Smooth muscle cell (in vitro differentiated cells): Measurements from ENCODE around the gene IDS. TPM values are rescaled to one million over a fixed set of nuclear protein-coding genes. Genes with fewer than 3 reads are reported as not detected.
"Not testable (repeated sequence)": the region's sequence is repeated elsewhere in the genome, so short reads cannot be mapped to it uniquely, and the experiment has no call there.

Source experiments
- DNase-seq: peaks from one replicate; lab custom pipeline; 2025; ENCODE audit not compliant: unreplicated experiment; lab: John Stamatoyannopoulos, UW
- H2AFZ ChIP-seq: fragments of 200-600 bp; sonication (generic); 2 replicates; pipeline ENCODE4 v1.6.0; 2016; ENCODE audit warnings: antibody characterized with exemption, low read depth, mild to moderate bottlenecking
- H3F3A ChIP-seq: fragments of 200-600 bp; sonication (generic); 2 replicates; pipeline ENCODE4 v1.6.0; 2017; ENCODE audit warnings: antibody characterized with exemption, low read depth
- H3K27ac ChIP-seq: fragments of 200-600 bp; sonication (generic); 2 replicates; pipeline ENCODE4 v1.5.1; 2016; ENCODE audit warnings: low read depth, mild to moderate bottlenecking
- H3K27me3 ChIP-seq: fragments of 200-600 bp; sonication (generic); 2 replicates; pipeline ENCODE4 v1.6.1; 2016; ENCODE audit warnings: low read depth, mild to moderate bottlenecking
- H3K36me3 ChIP-seq: fragments of 200-600 bp; sonication (generic); 2 replicates; pipeline ENCODE4 v1.5.1; 2016; ENCODE audit warnings: low read depth
- H3K4me1 ChIP-seq: fragments of 200-600 bp; sonication (generic); 2 replicates; pipeline ENCODE4 v1.5.1; 2016; ENCODE audit warnings: low read depth
- H3K4me2 ChIP-seq: fragments of 200-600 bp; sonication (generic); 2 replicates; pipeline ENCODE4 v1.6.0; 2016; ENCODE audit warnings: mild to moderate bottlenecking
- H3K4me3 ChIP-seq: fragments of 200-600 bp; sonication (generic); 2 replicates; pipeline ENCODE4 v1.5.1; 2016; ENCODE audit warnings: mild to moderate bottlenecking
- H3K79me2 ChIP-seq: fragments of 200-600 bp; sonication (generic); 2 replicates; pipeline ENCODE4 v1.6.0; 2016; ENCODE audit warnings: low read depth, mild to moderate bottlenecking
- H3K9ac ChIP-seq: fragments of 200-600 bp; sonication (generic); 2 replicates; pipeline ENCODE4 v1.6.0; 2016; ENCODE audit warnings: low read depth
- H3K9me3 ChIP-seq: fragments of 200-600 bp; sonication (generic); replicated peaks from 2 replicates; pipeline ENCODE4 v1.5.1; 2016; ENCODE audit warnings: low read depth
- H4K20me1 ChIP-seq: fragments of 200-600 bp; sonication (generic); 2 replicates; pipeline ENCODE4 v1.6.0; 2016; ENCODE audit warnings: low read depth
- CTCF ChIP-seq: fragments of 200-600 bp; sonication (generic); IDR thresholded peaks from 2 replicates; pipeline ENCODE4 v1.5.1; 2017; ENCODE audit warnings: borderline replicate concordance, mild to moderate bottlenecking, antibody characterized with exemption; ENCODE audit not compliant: insufficient read depth, poor library complexity, severe bottlenecking
- WGBS: methylation state at CpG from one replicate; pipeline ENCODE4 v1.1.7; 2016; ENCODE audit warnings: low lambda C conversion rate; 5-methylcytosine and 5-hydroxymethylcytosine counted together
- polyA plus RNA-seq: library from polyadenylated mRNA; unstranded; fragments of >200 nt; fragmentation: Nextera tagmentation; extraction: Ambion mirVana; gene quantifications from 2 replicates; pipeline ENCODE4 v1.2.1, GENCODE V29; 2016
- total RNA-seq: library from RNA; depleted of rRNA; stranded (reverse); fragments of >200 nt; gene quantifications from 2 replicates; pipeline ENCODE4 v1.2.3, GENCODE V29; 2014

The IDS gene
- total and polyA plus RNA-seq, 2 experiments from 2014 or later, result 70.5 to 111 TPM

DNA sequence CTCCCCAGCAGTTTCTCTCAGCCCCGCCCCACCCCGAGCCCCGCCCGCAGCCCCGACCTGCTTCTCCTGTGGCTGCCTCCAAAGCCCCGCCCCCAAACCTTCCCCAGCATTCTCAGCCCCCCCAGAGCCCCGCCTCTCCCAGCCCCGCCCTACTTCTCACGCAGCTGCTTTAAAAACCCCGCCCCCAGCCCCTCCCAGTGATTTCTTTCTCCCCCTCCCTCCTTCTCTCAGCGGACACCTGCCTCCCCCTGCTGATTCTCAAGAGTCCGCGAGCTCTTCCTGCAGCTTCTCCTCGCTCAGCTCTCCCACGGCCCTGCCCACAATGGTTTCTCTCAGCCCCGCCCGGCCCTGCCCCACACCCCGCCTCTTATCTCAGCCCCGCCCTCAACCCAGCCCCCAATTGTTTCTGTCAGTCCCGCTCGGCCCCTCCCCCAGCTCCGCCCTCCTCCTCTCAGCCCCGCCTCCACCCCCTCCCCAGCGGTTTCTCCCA lies 35.1 kb upstream of the IDS start:
- TF ChIP-seq CTCF, result no peak
- Histone ChIP-seq H3K27ac (peak overlapping the region; percentile 93), H3K4me1 (no peaks in the 10 kb centered on the region), H2AFZ (no peak overlapping the region), H3F3A (no peaks in the 10 kb centered on the region), H4K20me1 (no peaks in the 10 kb centered on the region), H3K36me3 (no peaks in the 10 kb centered on the region), H3K4me2 (peak overlapping the region; percentile 82), H3K79me2 (no peaks in the 10 kb centered on the region), H3K9me3 (no peaks in the 10 kb centered on the region), H3K27me3 (no peaks in the 10 kb centered on the region), H3K4me3 (peak overlapping the region; percentile 50), H3K9ac (peak overlapping the region; percentile 71)
- 40% methylated on average over 1 of the region's 24 CpGs for WGBS
- peak; percentile 78 for DNase-seq

- H3K9ac ChIP-seq, result no peak overlapping the region
- peak overlapping the region; percentile 82 for H3K4me2 ChIP-seq
- 61% methylated on average over 15 of the region's 34 CpGs for WGBS
Observed at GRCh38 chrX:149539283-149540130, 34.4 kb upstream of the IDS start.

DNA sequence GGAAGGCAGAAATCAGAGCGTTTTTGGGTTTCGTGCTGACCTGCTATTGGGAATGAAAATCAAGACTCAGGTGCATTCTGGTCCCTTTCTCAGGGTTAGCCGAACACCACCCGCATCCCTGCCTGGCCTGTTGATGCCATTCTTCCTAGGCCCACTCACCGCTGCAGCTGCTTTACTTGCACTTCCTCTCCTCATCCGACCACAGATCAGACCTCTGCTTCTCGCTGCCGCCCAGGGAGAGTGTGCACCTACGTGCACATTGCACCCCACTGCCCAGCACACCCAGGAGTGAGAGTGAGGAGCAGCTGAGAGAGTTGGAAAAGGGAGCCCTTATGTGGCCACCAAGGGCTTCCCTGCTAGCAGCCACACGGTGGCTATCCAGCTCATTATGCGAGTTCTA lies 32.4 kb upstream of the IDS start:
- H3K27me3 ChIP-seq, H4K20me1 ChIP-seq, H3K27ac ChIP-seq, H3K4me3 ChIP-seq, H3F3A ChIP-seq, H2AFZ ChIP-seq, H3K9me3 ChIP-seq, DNase-seq, H3K36me3 ChIP-seq, H3K79me2 ChIP-seq, H3K4me2 ChIP-seq, H3K9ac ChIP-seq, H3K4me1 ChIP-seq: not testable (repeated sequence)
- WGBS, result 91% methylated on average over 9 of the region's 11 CpGs

More at GRCh38 chrX:149539283-149540130, 34.4 kb upstream of the IDS start:
- H3K4me3 ChIP-seq, result peak overlapping the region; percentile 57
- no peak overlapping the region for H2AFZ ChIP-seq
- no peaks in the 10 kb centered on the region for H3K9me3 ChIP-seq
- no peak overlapping the region for H3K27ac ChIP-seq
- no peaks in the 10 kb centered on the region for H3K4me1 ChIP-seq
- no peaks in the 10 kb centered on the region for H3K27me3 ChIP-seq
- no peaks in the 10 kb centered on the region for H3K79me2 ChIP-seq
- no peaks in the 10 kb centered on the region for H3K36me3 ChIP-seq
- no peaks in the 10 kb centered on the region for H3F3A ChIP-seq
- peak; percentile 78 for DNase-seq
- H4K20me1 ChIP-seq, result no peaks in the 10 kb centered on the region
- TF ChIP-seq CTCF, result no peak

GRCh38 chrX:149534926-149535602 lies 30.0 kb upstream of the IDS start:
- H3K27ac ChIP-seq, H3K36me3 ChIP-seq, H3K79me2 ChIP-seq, DNase-seq, H3F3A ChIP-seq, H3K27me3 ChIP-seq, H3K9ac ChIP-seq, H3K4me2 ChIP-seq, H3K9me3 ChIP-seq, H4K20me1 ChIP-seq, H3K4me3 ChIP-seq, H2AFZ ChIP-seq, H3K4me1 ChIP-seq: not testable (repeated sequence)
- 37% methylated on average over 3 of the region's 3 CpGs for WGBS

- not testable (repeated sequence) for H3K79me2 ChIP-seq, H3K4me2 ChIP-seq, DNase-seq, H2AFZ ChIP-seq, H3K27me3 ChIP-seq, H3K27ac ChIP-seq, H3K9ac ChIP-seq, H4K20me1 ChIP-seq, H3K9me3 ChIP-seq, H3F3A ChIP-seq, H3K4me3 ChIP-seq, H3K36me3 ChIP-seq, H3K4me1 ChIP-seq
- 92% methylated on average over 11 of the region's 11 CpGs for WGBS
Observed at GRCh38 chrX:149533999-149534398, 28.9 kb upstream of the IDS start.

- not testable (repeated sequence) for H3K27ac ChIP-seq, H3K79me2 ChIP-seq, H4K20me1 ChIP-seq, H3F3A ChIP-seq, H2AFZ ChIP-seq, H3K4me3 ChIP-seq, H3K4me2 ChIP-seq, H3K9me3 ChIP-seq, H3K36me3 ChIP-seq, DNase-seq, H3K9ac ChIP-seq, H3K4me1 ChIP-seq, H3K27me3 ChIP-seq
- 44% methylated on average over 1 of the region's 3 CpGs for WGBS
Observed at GRCh38 chrX:149532868-149533267, 27.8 kb upstream of the IDS start.
